ENCODE results near the gene SYT1.
"Not testable (repeated sequence)": the region's sequence is repeated elsewhere in the genome, so short reads cannot be mapped to it uniquely, and the experiment has no call there.

Gene SYT1

GRCh38 chr12:79422060-79422812 is 557.7 kb downstream of the SYT1 start:
- H3K36me3 Mint-ChIP-seq, result no peaks in the 10 kb centered on the region
- H3K27ac Mint-ChIP-seq, result no peak overlapping the region
- H3K4me1 Mint-ChIP-seq, result no peaks in the 10 kb centered on the region
- DNase-seq, result no peak
- H3K27me3 Mint-ChIP-seq, result no peaks in the 10 kb centered on the region
- ATAC-seq (replicated peaks), result no peak
- H3K9me3 Mint-ChIP-seq, result no peaks in the 10 kb centered on the region
- H3K4me3 Mint-ChIP-seq, result no peak overlapping the region

GRCh38 chr12:79423560-79423959 is 559.0 kb downstream of the SYT1 start:
- ATAC-seq (replicated peaks) (no peak), DNase-seq (no peak)
- Mint-ChIP-seq H3K4me3 (no peak overlapping the region), H3K36me3 (no peaks in the 10 kb centered on the region), H3K9me3 (no peaks in the 10 kb centered on the region), H3K27ac (no peak overlapping the region), H3K27me3 (no peaks in the 10 kb centered on the region), H3K4me1 (no peaks in the 10 kb centered on the region)

DNA sequence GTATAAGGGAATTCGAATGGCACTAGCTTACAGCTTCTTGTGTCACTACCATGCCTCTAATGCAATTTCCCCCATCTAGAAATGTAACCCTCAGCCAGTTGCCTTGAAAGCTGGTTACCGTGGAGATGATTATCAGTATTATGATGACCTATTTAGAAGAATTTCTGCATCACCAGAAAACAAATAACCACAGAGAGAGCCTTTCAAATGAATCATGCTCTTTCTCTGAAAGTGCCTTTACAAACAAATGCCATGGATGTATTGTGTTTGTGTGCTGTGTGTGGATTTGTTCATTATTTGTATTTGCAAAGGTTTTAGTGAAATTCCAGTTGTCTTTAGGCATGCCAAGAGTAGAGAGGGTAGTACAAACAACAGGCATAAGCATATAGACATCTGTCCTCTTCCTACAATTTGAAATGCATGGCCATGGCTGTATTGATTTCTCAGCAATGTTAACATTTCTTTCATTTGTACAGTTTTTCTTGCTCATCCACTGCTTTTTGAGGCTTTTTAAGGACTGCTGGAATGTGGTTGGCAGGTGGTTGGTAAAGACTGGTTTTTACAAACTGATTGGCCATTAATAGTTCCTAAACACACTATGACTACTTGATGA is 559.6 kb downstream of the SYT1 start:
- Mint-ChIP-seq H3K4me3 (no peak overlapping the region), H3K9me3 (no peaks in the 10 kb centered on the region), H3K27ac (no peak overlapping the region), H3K27me3 (no peaks in the 10 kb centered on the region), H3K4me1 (no peaks in the 10 kb centered on the region), H3K36me3 (no peaks in the 10 kb centered on the region)
- ATAC-seq (replicated peaks), result no peak
- DNase-seq, result no peak

- DNase-seq (no peak), ATAC-seq (replicated peaks) (no peak)
- H3K9me3 Mint-ChIP-seq, result no peaks in the 10 kb centered on the region
- no peaks in the 10 kb centered on the region for H3K4me1 Mint-ChIP-seq
- H3K27ac Mint-ChIP-seq, result no peak overlapping the region
- no peak overlapping the region for H3K4me3 Mint-ChIP-seq
- no peaks in the 10 kb centered on the region for H3K36me3 Mint-ChIP-seq
- no peaks in the 10 kb centered on the region for H3K27me3 Mint-ChIP-seq
Observed at GRCh38 chr12:79426121-79426520, 561.5 kb downstream of the SYT1 start.

DNA sequence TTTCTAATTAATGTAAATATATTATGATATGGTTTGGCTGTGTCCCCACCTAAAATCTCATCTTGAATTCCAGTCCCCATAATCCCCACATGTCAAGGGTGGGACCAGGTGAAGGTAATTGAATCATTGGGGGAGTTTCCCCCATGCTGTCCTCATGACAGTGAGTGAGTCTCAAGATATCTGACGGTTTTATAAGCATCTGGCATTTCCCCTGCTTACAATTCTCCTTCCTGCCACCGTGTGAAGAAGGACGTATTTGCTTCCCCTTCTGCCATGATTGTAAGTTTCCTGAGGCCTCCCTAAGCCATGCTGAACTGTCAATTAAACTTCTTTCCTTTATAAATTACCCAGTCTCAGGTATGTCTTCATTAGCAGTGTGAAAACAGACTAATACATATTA is 562.2 kb downstream of the SYT1 start:
- not testable (repeated sequence) for H3K27me3 Mint-ChIP-seq, H3K9me3 Mint-ChIP-seq

DNA sequence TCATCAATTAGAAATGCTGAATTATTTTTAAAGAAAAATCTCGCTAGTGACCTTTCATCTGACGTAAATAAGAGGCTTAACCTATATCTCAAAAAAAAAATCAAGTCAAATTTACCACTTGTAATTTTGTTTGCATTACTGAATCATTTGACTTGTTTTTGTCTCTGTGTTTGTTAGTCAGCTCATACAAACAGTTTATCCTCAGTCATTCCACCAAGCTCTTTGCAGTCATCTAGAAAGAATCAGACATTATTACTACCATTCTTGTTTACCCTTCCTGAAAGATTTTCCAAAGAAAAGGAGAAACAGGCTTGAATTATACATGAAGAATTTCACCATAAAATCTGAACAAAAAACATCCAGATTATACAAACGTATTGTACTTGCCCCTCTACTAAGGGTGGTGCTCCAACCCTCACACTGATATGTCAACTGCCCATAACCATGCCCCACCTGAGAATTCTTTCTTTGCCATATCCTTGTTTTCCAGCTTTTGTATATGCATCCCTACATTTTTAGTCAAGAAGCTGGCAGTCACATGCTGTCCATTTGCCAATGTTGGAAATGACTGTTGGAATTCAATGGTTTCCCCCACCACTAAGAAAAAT is 569.0 kb downstream of the SYT1 start:
- peaks cover 0 to 3% of the 10 kb centered on the region in 2 donors for H3K27me3 Mint-ChIP-seq
- no peak for DNase-seq
- ATAC-seq (replicated peaks), result no peak
- H3K27ac Mint-ChIP-seq, result no peak overlapping the region
- no peak overlapping the region for H3K4me3 Mint-ChIP-seq
- peaks cover 1 to 5% of the 10 kb centered on the region in 2 donors for H3K4me1 Mint-ChIP-seq
- H3K9me3 Mint-ChIP-seq, result no peaks in the 10 kb centered on the region
- H3K36me3 Mint-ChIP-seq, result no peaks in the 10 kb centered on the region

More for the DNA sequence above, 562.2 kb downstream of the SYT1 start:
- H3K36me3 Mint-ChIP-seq; ATAC-seq (replicated peaks); H3K27ac Mint-ChIP-seq; H3K4me1 Mint-ChIP-seq; DNase-seq; H3K4me3 Mint-ChIP-seq: not testable (repeated sequence)

GRCh38 chr12:79434561-79434960 is 570.0 kb downstream of the SYT1 start:
- Mint-ChIP-seq H3K4me1 (peaks cover 1 to 5% of the 10 kb centered on the region in 2 donors), H3K4me3 (no peak overlapping the region), H3K27ac (no peak overlapping the region), H3K36me3 (no peaks in the 10 kb centered on the region), H3K27me3 (peaks cover 0 to 3% of the 10 kb centered on the region in 2 donors), H3K9me3 (no peaks in the 10 kb centered on the region)
- no peak for ATAC-seq (replicated peaks)
- no peak for DNase-seq

- no peak overlapping the region for H3K4me3 Mint-ChIP-seq
- peaks cover 1 to 5% of the 10 kb centered on the region in 2 donors for H3K4me1 Mint-ChIP-seq
- H3K27me3 Mint-ChIP-seq, result peaks cover 0 to 3% of the 10 kb centered on the region in 2 donors
Observed at GRCh38 chr12:79435742-79436141, 571.2 kb downstream of the SYT1 start.

DNA sequence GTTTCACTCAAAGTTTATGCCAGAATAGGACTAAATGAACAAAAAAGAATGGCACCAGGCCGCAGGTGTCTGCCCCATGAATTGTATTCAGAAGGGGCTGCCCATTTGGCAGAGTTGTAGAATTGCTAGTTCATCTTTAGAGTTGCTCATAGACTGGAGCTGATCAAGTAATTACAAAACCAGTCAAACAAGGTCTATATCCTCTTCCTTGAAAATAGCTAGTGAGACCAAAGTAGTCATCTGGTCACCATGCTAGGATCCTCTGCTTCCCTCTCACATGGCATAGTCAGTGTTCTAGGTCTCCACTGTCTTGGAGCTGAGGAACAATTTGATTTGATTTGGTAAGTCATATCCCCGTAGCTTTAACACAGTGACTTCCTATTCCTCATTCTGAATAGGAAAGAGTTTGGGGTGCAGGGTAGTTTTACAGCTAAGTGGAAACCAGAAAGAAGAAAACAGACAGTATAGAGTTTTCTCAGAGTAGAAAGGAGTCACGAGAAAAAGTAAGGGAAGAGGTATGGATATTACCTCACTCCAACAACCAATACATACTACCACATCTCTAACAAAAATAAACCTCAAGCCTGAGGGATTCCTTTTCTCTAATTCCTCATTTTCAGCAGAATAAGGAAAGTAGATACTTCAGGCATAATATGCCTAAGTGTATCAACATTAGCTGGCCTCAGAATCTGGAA is 574.1 kb downstream of the SYT1 start:
- no peak overlapping the region for H3K27ac Mint-ChIP-seq
- no peaks in the 10 kb centered on the region for H3K36me3 Mint-ChIP-seq
- H3K27me3 Mint-ChIP-seq, result peaks cover 0 to 3% of the 10 kb centered on the region in 2 donors
- ATAC-seq (replicated peaks) (no peak), DNase-seq (no peak)
- no peaks in the 10 kb centered on the region for H3K9me3 Mint-ChIP-seq
- no peaks in the 10 kb centered on the region for H3K4me1 Mint-ChIP-seq
- H3K4me3 Mint-ChIP-seq, result no peak overlapping the region

More at GRCh38 chr12:79435742-79436141, 571.2 kb downstream of the SYT1 start:
- Mint-ChIP-seq H3K36me3 (no peaks in the 10 kb centered on the region), H3K27ac (no peak overlapping the region), H3K9me3 (no peaks in the 10 kb centered on the region)
- ATAC-seq (replicated peaks) (no peak), DNase-seq (no peak)

- H3K27ac Mint-ChIP-seq, result no peak overlapping the region
- H3K36me3 Mint-ChIP-seq, result no peaks in the 10 kb centered on the region
- no peaks in the 10 kb centered on the region for H3K9me3 Mint-ChIP-seq
- no peak for DNase-seq
- H3K27me3 Mint-ChIP-seq, result peaks cover 0 to 3% of the 10 kb centered on the region in 2 donors
- ATAC-seq (replicated peaks), result no peak
- no peaks in the 10 kb centered on the region for H3K4me1 Mint-ChIP-seq
- H3K4me3 Mint-ChIP-seq, result no peak overlapping the region
Observed at GRCh38 chr12:79439175-79439825, 574.7 kb downstream of the SYT1 start.

DNA sequence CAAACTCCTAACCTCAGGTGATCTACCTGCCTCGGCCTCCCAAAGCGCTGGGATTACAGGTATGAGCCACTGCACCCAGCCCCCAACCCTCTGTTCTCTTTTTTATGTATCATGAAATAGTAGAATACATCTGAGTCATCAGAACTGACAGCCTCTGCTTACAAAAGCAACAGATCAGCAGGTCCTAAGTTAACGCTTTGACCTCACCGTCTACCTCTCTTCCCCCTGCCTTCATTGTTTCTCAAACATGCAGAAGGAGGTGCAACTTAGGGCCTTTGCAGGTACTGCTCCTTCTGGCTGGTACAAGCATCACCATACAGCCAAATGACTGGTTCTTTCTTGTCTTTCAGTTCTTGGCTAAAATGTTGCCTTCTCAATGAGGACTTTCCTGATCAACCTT is 577.0 kb downstream of the SYT1 start:
- Mint-ChIP-seq H3K4me1 (no peaks in the 10 kb centered on the region), H3K27ac (no peak overlapping the region), H3K36me3 (no peaks in the 10 kb centered on the region), H3K9me3 (no peaks in the 10 kb centered on the region), H3K4me3 (no peak overlapping the region), H3K27me3 (no peaks in the 10 kb centered on the region)
- DNase-seq (no peak), ATAC-seq (replicated peaks) (no peak)

- no peaks in the 10 kb centered on the region for H3K9me3 Mint-ChIP-seq
- DNase-seq (no peak), ATAC-seq (replicated peaks) (no peak)
- H3K4me3 Mint-ChIP-seq, result no peak overlapping the region
- no peaks in the 10 kb centered on the region for H3K36me3 Mint-ChIP-seq
- H3K27me3 Mint-ChIP-seq, result no peaks in the 10 kb centered on the region
- H3K4me1 Mint-ChIP-seq, result no peaks in the 10 kb centered on the region
- no peak overlapping the region for H3K27ac Mint-ChIP-seq
Observed at GRCh38 chr12:79442396-79442795, 577.8 kb downstream of the SYT1 start.

- Mint-ChIP-seq H3K4me1 (no peaks in the 10 kb centered on the region), H3K27me3 (no peaks in the 10 kb centered on the region), H3K36me3 (no peaks in the 10 kb centered on the region), H3K27ac (no peak overlapping the region), H3K4me3 (no peak overlapping the region), H3K9me3 (no peaks in the 10 kb centered on the region)
- no peak for ATAC-seq (replicated peaks)
- no peak for DNase-seq
Observed at GRCh38 chr12:79444089-79444488, 579.5 kb downstream of the SYT1 start.

- H3K4me3 Mint-ChIP-seq, result no peak overlapping the region
- H3K27ac Mint-ChIP-seq, result no peak overlapping the region
- no peaks in the 10 kb centered on the region for H3K27me3 Mint-ChIP-seq
- H3K36me3 Mint-ChIP-seq, result no peaks in the 10 kb centered on the region
- no peaks in the 10 kb centered on the region for H3K4me1 Mint-ChIP-seq
- no peak for ATAC-seq (replicated peaks)
- DNase-seq, result no peak
- no peaks in the 10 kb centered on the region for H3K9me3 Mint-ChIP-seq
Observed at GRCh38 chr12:79448816-79449215, 584.2 kb downstream of the SYT1 start.

Measured in stimulated activated naive B cell treated with anti-CD40 and anti-IgM and Interleukin-4, amounts not matched to agents 10 μg/mL and 1 μg/mL and 100 μg/mL, for 72 hours (primary cell).